ENCODE results near the gene TRAPPC3. TPM values are rescaled to one million over a fixed set of nuclear protein-coding genes. Genes with fewer than 3 reads are reported as not detected.
A peak's percentile ranks its signal among the peaks of the same experiment; 100 is the strongest.

The TRAPPC3 gene
- total and polyA plus RNA-seq, 2 experiments from 2014 or later: 45.6 to 55.9 TPM

DNA sequence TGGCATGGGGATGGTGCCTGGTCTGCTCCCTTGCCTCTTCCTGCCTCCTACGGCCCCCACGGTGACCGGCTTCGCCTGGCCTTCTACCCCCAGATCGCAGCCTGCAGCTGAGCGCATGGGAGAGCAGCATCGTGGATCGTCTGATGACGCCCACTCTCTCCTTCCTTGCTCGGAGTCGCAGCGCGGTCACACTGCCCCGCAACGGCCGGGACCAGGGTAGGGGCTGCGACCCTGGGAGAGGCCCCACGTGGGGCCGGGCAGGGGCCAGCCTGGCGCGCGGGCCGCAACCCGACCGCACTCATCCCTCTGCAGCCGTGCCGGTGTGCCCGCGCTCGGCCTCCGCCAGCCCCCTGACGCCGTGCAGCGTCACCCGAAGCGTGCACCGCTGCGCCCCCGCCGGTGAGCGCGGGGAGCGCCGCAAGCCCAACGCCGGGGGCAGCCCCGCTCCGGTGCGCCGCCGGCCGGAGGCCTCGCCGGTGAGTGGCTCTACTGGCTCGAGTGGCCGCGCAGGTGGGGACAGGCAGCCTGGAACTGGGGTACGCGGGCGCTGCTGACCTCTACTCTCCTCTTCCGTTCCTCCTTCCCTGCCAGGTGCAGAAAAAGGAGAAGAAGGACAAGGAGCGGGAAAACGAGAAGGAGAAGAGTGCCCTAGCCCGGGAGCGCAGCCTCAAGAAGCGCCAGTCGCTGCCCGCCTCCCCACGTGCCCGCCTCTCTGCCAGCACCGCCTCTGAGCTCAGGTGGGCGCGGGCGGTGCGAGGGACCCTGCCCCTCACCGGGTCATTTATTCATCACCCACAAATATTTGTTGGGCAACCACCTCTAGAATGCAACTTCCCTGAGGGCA is 27.0 kb upstream of the TRAPPC3 start (continued):
- TF ChIP-seq, protein P1, sequence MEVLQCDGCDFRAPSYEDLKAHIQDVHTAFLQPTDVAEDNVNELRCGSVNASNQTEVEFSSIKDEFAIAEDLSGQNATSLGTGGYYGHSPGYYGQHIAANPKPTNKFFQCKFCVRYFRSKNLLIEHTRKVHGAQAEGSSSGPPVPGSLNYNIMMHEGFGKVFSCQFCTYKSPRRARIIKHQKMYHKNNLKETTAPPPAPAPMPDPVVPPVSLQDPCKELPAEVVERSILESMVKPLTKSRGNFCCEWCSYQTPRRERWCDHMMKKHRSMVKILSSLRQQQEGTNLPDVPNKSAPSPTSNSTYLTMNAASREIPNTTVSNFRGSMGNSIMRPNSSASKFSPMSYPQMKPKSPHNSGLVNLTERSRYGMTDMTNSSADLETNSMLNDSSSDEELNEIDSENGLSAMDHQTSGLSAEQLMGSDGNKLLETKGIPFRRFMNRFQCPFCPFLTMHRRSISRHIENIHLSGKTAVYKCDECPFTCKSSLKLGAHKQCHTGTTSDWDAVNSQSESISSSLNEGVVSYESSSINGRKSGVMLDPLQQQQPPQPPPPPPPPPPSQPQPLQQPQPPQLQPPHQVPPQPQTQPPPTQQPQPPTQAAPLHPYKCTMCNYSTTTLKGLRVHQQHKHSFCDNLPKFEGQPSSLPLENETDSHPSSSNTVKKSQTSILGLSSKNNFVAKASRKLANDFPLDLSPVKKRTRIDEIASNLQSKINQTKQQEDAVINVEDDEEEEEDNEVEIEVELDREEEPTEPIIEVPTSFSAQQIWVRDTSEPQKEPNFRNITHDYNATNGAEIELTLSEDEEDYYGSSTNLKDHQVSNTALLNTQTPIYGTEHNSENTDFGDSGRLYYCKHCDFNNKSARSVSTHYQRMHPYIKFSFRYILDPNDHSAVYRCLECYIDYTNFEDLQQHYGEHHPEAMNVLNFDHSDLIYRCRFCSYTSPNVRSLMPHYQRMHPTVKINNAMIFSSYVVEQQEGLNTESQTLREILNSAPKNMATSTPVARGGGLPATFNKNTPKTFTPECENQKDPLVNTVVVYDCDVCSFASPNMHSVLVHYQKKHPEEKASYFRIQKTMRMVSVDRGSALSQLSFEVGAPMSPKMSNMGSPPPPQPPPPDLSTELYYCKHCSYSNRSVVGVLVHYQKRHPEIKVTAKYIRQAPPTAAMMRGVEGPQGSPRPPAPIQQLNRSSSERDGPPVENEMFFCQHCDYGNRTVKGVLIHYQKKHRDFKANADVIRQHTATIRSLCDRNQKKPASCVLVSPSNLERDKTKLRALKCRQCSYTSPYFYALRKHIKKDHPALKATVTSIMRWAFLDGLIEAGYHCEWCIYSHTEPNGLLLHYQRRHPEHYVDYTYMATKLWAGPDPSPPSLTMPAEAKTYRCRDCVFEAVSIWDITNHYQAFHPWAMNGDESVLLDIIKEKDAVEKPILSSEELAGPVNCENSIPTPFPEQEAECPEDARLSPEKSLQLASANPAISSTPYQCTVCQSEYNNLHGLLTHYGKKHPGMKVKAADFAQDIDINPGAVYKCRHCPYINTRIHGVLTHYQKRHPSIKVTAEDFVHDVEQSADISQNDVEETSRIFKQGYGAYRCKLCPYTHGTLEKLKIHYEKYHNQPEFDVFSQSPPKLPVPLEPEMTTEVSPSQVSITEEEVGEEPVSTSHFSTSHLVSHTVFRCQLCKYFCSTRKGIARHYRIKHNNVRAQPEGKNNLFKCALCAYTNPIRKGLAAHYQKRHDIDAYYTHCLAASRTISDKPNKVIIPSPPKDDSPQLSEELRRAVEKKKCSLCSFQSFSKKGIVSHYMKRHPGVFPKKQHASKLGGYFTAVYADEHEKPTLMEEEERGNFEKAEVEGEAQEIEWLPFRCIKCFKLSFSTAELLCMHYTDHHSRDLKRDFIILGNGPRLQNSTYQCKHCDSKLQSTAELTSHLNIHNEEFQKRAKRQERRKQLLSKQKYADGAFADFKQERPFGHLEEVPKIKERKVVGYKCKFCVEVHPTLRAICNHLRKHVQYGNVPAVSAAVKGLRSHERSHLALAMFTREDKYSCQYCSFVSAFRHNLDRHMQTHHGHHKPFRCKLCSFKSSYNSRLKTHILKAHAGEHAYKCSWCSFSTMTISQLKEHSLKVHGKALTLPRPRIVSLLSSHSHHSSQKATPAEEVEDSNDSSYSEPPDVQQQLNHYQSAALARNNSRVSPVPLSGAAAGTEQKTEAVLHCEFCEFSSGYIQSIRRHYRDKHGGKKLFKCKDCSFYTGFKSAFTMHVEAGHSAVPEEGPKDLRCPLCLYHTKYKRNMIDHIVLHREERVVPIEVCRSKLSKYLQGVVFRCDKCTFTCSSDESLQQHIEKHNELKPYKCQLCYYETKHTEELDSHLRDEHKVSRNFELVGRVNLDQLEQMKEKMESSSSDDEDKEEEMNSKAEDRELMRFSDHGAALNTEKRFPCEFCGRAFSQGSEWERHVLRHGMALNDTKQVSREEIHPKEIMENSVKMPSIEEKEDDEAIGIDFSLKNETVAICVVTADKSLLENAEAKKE (CRISPR knock-in tag; IDR thresholded peaks at IDR 0.05): no peak
- TF ChIP-seq, protein P2, sequence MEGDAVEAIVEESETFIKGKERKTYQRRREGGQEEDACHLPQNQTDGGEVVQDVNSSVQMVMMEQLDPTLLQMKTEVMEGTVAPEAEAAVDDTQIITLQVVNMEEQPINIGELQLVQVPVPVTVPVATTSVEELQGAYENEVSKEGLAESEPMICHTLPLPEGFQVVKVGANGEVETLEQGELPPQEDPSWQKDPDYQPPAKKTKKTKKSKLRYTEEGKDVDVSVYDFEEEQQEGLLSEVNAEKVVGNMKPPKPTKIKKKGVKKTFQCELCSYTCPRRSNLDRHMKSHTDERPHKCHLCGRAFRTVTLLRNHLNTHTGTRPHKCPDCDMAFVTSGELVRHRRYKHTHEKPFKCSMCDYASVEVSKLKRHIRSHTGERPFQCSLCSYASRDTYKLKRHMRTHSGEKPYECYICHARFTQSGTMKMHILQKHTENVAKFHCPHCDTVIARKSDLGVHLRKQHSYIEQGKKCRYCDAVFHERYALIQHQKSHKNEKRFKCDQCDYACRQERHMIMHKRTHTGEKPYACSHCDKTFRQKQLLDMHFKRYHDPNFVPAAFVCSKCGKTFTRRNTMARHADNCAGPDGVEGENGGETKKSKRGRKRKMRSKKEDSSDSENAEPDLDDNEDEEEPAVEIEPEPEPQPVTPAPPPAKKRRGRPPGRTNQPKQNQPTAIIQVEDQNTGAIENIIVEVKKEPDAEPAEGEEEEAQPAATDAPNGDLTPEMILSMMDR (conservative IDR thresholded peaks at IDR 0.05; ENCODE audit: low read depth in 2 of 2): peak; percentile 47 to 65
- TF ChIP-seq ZNF114 (CRISPR knock-in tag; IDR thresholded peaks at IDR 0.05) (no peak), POLR2AphosphoS5 (IDR thresholded peaks at IDR 0.05; ENCODE audit: low read depth) (peak; percentile 59), NANOG (IDR thresholded peaks at IDR 0.05; ENCODE audit: borderline replicate concordance) (no peak), EZH2 (IDR thresholded peaks at IDR 0.05; ENCODE audit: low read depth, unreplicated experiment) (no peak)
- TF ChIP-seq, protein P3, sequence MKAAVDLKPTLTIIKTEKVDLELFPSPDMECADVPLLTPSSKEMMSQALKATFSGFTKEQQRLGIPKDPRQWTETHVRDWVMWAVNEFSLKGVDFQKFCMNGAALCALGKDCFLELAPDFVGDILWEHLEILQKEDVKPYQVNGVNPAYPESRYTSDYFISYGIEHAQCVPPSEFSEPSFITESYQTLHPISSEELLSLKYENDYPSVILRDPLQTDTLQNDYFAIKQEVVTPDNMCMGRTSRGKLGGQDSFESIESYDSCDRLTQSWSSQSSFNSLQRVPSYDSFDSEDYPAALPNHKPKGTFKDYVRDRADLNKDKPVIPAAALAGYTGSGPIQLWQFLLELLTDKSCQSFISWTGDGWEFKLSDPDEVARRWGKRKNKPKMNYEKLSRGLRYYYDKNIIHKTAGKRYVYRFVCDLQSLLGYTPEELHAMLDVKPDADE (IDR thresholded peaks at IDR 0.05): no peak
